GM19025 (cell line): ENCODE results near the gene RSPRY1.

Source experiments
- ATAC-seq: cut with Tn5 transposase; IDR thresholded peaks from one replicate; pipeline ENCODE4 v1.9.1; 2021; ENCODE audit warnings: mild to moderate bottlenecking, low read depth, moderate library complexity; ENCODE audit not compliant: unreplicated experiment

RSPRY1 gene

DNA sequence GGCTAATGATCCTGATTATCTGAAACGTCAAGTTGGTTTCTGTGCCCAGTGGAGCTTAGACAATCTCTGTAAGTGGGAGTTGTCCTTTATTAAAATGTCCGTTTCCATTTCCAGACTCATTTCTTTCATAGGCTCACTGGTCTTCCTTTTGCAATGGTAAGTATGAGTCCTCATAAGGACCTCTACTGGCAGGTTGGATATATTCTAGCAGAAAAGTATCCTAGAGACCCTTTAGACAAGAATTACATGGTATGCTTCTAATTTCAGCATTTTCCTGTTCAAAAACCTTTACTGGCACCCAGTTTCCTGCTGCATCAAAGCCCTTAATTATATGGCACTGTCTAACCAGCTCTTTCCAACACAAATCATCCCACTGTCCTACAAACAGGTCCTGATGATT lies 30.8 kb downstream of the RSPRY1 start:
- ATAC-seq = no peak

DNA sequence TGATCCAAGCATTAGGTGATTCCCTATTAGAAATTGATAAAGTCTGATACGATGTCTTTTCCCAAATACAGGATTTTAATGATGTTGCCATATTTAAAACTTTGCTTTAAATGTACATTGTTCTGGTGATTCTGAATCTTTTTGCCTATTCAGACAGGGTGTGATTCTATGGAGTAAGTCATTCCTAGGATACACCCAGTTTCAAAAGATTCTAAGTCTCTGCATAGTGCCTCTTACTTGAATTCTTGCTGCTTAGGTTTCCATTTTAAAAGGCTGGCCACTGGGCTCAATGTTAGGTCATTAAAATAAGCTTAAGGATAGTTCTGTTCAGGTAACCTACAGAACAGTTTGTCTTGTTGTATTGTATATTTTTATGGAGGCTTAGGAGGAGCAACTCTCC lies 36.9 kb downstream of the RSPRY1 start:
- no peak for ATAC-seq

DNA sequence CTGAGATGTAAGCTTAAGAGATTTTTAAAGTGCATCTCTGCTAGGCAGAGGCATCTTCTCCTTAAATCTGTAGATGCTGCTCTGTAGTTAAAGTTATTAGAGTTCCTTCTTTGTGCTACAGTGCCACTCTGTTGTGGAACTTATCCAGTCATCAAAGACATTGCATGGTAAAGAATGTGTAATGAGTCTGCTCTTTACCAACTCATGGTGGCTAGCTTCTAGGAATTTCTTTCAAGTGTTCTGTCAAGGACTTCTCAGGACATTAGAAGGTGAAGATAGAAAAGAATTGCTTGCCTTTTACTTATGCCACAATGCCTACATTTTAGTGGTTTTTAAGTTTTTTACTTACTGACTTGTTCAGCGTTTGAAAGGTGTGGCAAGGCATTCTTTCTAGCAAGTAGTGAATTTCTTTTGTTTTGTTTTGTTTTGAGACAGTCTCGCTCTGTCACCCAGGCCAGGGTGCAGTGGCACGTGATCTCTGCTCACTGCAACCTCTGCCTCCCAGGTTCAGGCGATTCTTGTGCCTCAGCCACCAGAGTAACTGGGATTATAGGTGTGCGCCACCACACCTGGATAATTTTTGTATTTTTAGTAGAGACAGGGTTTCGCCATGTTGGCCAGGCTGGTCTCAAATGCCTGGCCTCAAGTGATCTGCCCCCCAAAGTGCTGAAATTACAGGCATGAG lies 38.7 kb downstream of the RSPRY1 start:
- ATAC-seq = no peak

DNA sequence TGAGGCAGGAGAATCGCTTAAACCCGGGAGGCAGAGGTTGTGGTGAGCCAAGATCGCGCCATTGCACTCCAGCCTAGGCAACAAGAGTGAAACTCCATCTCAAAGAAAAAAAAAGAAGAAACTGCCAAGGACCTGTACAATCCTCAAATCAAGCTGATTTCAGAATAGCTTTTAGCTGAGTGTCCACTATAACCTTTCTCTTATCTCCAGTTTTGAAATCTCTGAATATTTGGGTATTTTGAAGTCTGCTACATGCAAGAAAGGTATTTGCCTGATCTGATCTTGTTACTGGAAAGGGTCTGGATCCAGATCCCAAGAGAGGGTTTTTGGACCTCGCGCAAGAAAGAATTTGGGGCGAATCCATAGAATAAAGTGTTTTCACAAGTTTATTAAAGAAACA lies 39.8 kb downstream of the RSPRY1 start:
- ATAC-seq = no peak

DNA sequence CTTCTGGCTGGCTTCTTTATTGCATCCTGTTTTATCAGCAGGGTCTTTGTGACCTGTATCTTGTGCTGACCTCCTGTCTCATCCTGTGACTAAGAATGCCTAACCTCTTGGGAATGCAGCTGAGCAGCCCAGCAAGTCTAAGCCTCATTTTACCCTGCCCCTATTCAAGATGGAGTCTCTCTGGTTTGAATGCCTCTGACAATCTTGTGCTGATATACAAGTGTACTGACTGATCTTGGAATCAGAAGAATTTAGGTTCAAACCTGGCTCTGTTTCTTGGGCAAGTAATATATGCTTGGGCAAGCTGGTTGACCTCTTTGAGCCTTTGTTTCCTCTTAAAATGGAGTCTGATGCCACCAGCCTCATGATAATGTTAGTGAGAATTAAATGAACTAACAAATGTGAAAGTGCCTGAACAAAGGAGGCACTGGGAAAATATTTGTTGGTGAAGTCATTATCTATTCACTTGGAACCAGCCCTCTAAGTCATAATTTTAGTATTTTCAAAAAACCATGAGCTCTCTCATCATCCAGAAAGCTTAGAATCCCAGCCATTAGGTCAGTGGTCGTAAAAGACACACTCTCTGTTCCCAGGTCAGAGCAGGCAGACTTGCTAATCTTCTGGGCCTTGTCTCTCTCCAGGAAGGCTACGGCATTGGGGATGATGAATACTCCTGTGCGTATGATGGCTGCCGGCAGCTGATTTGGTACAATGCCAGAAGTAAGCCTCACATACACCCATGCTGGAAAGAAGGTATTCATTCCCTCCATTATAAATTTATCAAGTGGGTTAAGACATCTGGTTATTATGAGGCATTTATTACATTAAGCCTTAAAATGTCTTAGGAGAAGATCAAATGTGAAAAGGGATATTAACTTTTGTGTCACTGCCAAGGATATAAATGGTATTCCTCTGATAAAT lies 40.8 kb downstream of the RSPRY1 start:
- no peak for ATAC-seq

DNA sequence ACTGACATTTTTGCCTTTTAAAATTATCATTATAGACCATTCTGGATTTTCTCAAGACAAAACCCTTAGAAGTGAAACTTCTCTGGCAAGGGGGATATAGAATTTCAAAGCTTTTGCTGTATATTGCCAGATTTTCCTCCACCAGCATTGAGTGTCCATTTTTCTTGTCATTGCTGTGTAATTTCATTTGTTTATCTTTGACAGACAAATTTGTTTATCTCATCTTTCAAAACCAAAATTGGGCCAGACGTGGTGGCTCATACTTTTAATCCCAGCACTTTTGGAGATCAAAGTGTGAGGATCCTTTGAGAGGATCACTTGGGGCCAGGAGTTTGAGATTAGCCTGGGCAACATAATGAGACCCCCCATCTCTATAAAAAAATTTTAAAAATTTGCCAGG lies 43.0 kb downstream of the RSPRY1 start:
- ATAC-seq = no peak

DNA sequence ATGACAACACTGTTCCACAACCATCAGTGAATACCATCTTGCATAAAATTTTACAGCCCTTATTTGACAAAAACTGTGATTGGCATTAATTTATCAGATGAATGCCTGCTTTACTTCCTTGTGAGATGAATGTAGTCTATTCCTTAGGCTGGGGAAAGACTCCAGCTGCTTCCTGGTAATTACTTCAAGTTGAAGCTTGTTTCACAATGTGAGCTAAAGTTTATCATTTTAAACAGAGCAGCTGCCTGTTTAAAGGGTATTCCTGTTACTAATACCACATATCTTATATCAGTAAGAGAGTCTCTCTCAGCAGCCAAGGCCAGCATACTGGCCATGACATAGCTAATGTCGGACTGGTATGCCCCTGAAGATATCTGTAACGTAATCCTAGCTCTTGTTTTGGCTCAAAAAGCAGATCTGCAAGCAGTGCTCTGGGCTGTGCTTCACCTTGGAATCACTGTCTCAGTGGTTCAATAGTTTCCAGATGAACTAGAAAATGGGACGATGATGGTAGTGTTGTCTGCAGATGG lies 45.8 kb downstream of the RSPRY1 start:
- ATAC-seq = no peak

DNA sequence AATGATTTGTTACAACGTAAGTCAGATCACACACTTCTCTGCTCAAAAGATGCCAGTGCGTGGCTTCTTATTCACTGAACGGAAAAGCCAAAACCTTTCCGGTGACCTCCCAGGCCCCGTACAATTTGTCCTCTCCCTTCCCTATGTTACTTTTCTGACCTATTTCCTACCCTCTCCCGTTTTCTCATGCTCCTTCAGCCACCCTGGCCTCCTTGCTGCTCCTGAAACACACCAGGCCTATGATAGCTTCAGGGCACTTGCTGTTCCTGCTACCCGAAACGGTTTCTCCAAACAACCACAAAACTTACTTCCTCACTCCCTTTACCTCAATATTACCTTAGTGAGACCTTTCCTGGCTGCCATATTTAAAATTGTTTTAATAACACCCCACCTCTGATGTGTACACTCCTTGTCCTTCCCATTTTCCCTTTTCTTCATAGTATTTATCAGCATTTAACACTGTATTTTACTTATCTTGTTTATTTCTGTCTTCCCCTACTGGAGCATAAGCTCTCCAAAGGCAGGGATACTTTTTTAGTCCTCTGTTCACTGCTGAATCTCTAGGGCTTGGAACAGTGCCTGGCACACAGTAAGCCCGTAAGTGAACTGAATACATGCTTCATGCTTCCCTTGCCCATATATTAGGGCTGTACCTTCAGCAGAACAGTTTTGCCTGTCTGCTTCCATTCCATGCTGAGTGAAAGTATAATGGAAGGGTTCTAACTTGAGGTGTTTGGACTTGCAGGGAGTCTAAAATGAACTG lies 48.0 kb downstream of the RSPRY1 start:
- no peak for ATAC-seq

DNA sequence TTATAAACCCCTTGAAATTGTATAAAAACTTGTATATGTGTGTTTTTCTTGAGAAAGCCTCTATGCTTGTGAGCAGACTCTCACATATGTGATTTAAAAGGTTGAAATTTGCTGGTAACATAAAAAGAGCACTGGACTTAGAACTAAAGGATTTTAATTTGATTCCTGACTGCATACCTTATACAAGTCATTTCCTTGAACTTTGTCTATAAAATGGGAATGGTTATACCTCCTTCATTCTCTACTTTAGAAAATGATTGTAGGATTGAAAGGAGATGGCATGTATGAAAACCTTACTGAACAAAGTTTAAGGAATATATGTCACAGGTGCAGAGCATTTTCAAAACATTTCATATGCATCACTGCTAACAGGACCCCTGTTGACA lies 48.6 kb downstream of the RSPRY1 start:
- no peak for ATAC-seq

DNA sequence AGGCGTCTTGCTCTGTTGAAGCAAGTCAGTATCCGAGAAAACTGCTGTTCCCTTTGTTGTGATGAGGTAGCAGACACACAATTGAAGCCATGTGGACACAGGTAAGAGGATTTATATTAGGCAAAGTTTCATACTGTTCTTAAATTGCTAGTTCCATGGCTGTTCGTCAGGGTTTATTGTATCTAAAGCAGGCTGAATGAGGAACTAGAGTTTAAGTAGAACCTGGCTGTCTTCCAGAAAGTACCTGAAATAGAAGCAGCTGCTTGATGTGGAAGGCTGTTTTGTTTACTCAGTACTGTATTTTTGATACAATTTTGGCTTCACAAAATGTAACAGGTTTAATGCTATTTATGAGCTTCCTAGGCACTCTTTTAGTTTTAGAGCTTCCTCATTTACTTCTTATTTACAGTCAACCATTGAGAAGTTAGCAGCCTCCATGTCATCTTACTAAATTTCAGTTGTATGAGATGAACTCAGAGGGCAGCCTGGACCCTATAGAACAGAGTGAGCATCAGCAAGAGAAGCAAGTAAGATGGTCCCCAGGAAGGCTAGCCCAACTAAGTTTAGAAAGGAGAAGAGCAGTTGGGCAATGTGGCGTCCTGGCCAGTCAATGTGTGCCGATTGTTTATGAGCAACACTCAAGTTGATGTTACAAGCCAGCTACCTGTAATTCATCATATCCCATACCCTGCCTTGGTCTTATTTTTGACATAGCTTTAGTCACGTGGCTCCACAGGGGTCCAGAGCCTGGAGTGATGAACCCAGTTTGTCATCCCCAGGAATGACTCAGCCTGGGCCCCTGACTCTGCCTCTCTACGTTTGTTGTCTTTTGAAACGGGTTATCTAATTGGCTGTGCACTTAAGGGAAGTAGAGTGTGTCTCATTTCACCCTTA lies 49.2 kb downstream of the RSPRY1 start:
- ATAC-seq = no peak

DNA sequence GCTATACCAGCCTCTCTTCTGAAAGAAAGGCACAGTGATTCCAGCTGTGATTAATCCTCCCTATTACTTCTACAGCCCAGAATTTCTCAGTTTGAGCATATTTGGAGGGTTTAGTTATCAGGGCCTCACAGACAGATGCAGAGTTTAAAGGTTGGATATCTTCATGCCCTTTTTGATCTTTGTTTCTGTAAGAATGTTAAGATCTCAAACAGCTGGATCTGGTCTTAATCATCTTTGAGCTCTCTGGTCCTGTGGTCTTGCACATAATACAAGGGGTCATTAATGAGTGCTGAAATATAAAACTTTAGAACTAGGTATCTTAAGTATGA lies 49.9 kb downstream of the RSPRY1 start:
- no peak for ATAC-seq

DNA sequence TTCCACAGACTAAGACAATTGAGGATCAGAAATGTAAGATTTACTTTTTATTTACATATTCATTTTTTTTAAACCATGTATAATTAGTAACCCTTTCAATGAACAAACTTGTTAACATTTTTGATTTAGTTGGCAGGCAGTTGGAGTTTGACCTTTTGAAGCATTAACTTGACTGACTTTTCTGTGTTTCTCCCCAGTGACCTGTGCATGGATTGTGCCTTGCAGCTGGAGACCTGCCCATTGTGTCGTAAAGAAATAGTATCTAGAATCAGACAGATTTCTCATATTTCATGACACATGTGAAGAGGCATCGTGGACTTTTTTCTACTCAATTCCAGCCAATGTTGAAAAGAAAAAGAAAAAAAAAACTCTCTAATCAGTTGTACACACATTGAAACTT lies 52.6 kb downstream of the RSPRY1 start:
- ATAC-seq = no peak

DNA sequence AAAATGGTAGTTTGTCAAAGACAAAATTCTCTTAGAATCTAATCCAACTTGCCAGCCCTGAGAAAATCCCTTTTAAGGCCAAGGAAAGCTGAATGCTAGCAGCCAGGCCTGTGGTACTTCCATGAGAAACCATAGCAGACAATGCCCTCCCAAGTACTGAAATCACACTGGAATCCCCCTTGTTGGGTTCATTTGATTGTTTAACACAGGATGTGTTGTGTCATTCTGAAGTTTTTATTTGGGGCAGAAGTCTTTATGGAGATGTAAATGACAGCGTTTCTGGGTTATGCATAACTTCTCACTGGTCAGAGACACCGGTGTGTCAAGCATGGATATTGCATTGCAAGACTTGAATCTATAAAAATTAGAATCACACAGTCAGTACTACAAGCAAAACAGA lies 53.0 kb downstream of the RSPRY1 start:
- ATAC-seq = no peak

DNA sequence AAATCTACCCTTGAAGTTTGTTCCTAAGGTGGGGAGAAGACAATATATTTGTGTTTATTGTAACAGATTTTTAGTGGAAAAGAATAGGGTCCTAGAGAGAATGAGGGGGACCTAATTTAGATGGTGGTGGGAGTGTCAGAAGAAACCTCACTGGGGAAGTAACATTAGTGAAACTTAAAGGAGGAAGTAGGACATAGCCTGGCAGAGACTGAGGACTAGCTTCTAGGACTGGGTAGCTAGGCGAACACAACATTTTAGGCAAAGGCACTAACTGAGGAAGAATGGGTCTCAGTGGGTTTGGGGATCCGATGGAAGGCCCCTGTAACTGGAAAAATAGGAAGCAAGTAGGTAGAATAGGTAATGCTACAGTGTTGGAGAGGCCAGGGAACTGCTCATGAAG lies 54.7 kb downstream of the RSPRY1 start:
- no peak for ATAC-seq

DNA sequence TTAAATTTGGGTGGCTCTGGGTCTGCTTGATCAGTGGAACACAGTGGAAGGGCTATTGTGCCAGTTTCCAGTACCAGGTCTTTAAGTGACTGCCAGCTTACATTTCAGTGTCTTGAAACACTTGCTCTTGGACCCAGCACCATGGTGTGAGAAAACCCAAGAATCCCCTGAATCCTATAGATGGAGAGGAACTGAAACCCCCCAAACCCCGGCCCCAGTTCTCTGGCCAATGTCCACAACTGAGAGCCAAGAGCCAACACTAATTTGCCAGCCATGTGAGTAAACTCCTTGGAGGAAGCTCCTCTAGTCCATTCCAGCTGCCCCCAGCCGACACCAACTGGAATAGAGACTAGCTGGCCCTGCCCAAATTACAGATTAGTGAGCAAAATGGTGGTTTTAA lies 56.5 kb downstream of the RSPRY1 start:
- ATAC-seq = no peak

DNA sequence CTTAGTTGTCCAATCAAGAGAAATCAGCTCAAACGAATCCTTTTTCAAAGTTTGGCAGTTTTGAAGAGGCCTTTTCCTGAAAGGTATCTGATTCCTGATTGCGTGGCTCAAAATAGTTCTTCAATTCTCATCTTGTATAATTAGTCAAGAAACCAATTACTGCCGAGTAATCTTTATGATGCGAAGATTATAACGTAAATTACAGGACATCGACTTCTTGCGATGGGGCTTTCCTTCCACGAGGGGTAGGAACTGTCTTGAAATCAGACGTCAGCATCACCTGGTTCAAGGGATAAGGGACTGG lies 58.3 kb downstream of the RSPRY1 start:
- peak; percentile 12 for ATAC-seq

DNA sequence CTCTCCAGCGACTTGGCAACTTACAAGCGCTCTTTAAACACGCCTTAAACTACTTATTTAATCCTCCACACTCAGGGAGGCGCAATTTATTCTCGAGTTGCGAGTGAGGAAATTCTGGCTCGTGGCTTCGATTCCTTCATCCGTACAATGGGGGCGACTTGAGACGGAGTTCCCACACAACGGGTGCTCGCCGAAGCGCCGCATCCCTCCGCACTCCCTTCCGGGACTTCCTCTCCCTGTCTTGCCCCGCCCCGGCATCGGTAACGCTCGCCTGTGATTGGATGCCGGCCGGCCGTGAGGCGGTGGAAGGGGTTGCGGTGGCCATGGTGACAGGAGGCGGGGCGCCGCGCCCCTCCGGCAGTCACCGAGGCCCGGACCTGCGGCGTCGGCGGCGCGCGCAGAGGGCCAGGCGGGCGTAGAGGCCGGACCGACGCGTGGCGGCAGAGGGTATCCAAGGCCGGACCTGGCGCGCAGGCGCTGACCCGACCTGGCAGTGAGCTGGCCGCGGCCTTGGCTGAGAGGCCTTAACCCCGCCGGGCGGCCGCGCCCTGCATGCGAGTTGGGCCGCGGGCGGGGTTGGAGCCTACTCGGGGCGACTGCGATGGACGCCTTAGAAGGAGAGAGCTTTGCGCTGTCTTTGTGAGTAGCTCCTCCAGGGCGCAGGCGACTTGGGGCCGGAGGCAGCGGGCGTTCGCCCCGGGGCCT lies 58.8 kb downstream of the RSPRY1 start, which contains the start of gene ARL2BP:
ARL2BP (plus strand) TSS at position 493 of the 705 bp plus-strand sequence; CDS start at position 602, 109 bp downstream.
- peak; percentile 93 for ATAC-seq

DNA sequence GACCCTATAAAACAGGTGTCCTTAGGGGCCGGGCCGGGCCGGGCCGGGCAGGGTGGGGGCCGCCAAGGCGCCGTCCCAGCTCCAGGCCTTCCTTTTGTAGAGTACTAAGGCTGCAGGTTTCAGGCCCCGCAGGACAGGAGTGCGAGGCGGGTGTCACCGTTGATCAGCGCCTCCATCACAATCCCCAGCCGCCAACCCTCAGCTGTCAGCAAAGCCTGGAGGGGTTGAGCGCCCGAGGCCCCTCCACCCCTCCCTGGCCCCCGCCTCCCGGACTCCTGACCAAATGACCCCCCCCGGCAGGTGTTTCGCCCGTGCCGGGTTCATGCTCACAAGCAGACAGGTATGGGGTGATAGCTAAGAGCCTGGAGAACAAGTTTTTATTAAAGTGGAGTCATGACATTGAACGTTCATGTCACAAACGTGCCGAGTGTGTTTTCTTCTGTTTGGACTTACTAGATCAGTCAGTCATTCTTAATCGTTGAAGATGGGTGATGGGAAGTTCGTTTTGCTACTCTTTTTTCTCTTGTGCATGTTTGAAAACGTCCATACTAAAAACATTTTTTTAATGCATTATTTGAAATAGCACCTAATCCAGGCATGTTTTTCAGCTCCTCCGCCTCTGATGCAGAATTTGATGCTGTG lies 59.5 kb downstream of the RSPRY1 start:
- ATAC-seq = no peak

DNA sequence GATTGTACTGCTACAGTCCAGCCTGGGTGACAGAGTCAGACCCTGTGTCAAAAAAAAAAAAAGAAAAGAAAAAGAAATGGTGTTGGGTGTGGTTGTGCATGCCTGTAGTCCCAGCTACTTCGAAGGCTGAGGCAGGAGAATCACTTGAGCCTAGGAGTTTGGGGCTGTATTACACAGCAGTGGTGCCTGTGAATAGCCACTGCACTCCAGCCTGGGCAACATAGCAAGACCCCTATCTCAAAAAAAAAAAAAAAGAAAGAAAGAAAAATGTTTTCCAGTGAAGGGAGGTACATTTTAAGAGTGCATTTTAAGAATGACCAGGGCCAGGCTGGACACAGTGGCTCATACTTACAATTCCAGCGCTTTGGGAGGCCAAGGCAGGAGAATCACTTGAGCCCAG lies 65.2 kb downstream of the RSPRY1 start:
- no peak for ATAC-seq
